GM20431 (cell line): ENCODE results near the gene USP8.

Experiments used
- in situ Hi-C: fragments of 300-500 bp; cut with MseI, MboI; formaldehyde crosslinking; loops from one replicate; pipeline ENCODE4 v1.15.0; 2020; ENCODE audit warnings: low sequenced_read_pairs; ENCODE audit not compliant: unreplicated experiment

Gene USP8

DNA sequence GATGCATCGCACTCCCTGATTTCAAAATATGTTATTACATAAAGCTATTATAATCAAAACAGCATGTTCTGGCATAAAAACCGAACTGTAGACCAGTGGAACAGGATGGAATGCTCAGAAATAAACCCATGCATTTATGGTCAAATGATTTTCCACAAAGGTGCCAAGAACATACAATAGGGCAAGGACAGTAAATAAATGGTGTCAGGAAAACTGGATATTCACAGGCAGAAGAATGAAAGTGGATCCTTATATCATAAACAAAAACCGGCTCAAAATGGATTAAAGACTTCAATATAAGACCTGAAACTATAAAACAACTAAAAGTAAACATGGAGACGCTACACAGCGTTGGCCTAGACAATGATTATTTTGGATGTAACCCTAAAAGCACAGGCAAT is 99.6 kb downstream of the USP8 start:
- in situ Hi-C loops = no loop called here

DNA sequence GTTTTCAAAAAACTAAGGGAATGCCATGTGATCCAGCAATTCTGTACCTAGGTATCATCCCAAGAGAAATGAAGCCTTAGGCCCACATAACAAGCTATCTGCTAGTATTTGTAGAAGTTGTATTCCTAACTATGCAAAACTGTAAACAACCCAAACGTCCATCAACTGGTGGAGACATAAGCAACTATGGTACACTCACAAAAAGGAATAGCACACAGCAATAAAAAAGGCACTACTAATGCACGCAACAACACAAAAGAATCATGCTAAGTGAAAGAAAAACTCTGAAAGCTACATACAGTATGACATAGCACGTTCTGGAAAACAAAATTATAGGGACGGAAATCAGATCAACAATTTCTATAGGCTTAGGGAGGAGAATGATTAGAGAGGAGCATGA is 107.0 kb downstream of the USP8 start:
- in situ Hi-C loops = no loop called here

DNA sequence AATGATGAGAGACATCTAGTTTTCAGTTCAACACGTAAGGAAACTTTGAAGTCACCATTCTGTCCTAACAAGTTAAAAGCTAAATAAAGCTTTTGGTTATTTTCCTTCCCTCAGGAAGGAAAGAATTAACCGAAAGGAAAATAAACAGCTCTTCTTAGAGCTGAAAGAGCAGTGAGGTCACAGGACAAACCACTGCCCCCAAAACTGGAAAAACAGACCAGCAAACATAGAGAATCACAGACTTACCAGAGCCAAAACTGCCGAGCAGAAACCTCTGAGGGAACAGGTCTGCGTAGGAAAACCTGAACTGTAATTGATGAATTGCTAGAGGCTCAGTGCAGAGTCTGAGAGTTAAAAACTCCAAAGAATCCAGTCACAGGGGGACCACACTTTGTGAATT is 107.6 kb downstream of the USP8 start:
- in situ Hi-C loops = no loop called here

DNA sequence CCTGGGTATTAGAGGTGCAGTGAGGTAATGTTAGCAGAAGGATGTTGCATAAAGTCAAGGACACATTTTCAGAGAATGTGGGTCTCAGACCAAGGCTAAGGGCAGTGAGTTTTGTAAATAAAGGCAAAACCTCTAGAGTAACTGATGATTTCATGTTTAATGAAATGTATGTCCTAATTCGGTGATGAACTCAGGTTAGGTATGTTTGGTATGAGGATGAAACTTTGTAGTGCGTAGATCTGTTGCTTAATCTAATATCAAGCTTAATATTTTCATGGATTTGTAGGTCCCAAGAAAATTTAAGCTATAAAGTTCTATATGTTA is 118.6 kb downstream of the USP8 start:
- in situ Hi-C loops = no loop called here

DNA sequence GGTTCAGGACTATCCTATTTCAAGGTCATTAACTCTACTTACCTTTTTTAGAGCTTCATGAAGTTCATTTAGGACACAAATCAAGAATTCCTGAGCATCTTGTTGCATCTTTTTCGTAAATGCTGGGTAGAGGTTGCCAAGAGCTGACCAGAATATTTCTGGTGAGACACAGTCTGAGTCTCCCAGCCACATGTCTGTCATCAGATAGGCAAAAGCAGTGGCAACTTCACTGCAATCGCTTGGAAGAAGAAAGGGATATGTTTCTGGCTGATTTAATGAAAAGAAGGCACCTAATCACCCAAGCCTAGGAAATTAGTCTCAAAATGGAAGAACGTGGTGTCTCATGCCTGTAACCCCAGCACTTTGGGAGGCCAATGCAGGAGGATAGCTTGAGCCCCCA is 119.4 kb downstream of the USP8 start:
- in situ Hi-C loops = no loop called here

DNA sequence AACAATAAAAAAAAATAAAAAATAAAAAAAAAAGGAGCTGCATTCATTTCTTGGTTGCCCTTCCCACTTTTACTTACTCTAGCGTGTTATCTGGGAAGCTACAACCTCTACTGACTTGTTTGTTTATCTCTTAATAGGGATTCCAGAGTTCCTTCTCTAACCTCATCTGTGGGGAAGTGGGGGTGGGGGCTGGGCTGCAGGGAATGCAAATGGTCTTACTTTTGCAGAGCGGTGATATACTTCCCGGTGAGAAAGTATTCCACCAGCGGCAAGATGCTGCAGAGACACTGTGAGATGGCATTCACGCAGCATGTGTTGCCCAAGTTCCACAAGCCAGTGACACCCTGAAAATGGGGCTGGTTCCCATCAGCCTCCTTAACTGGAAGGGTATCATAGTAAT is 120.2 kb downstream of the USP8 start:
- in situ Hi-C loops = no loop called here

DNA sequence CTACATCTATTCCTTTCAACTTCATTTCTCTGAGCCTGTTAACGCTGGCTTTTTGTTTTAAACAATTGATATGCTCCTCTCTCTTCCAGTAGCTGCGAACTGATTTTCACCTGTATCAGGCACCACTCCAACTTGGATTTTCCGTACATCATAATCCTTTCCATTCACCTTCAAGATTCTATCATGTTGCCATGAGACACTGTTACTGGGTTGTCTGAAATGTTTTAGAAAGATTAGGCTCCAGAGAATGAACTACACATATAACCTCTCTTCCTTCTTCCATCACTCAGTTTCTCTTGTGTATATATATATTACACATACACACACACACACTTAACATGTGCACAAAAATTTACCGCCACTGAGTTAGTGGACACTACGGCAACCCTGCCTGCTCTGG is 122.4 kb downstream of the USP8 start, which contains the start of gene USP50:
Gene USP50 (minus strand): TSS at position 101 of the 400 bp plus-strand sequence. CDS start 141 bp downstream, outside the sequence.
- in situ Hi-C loops = no loop called here

DNA sequence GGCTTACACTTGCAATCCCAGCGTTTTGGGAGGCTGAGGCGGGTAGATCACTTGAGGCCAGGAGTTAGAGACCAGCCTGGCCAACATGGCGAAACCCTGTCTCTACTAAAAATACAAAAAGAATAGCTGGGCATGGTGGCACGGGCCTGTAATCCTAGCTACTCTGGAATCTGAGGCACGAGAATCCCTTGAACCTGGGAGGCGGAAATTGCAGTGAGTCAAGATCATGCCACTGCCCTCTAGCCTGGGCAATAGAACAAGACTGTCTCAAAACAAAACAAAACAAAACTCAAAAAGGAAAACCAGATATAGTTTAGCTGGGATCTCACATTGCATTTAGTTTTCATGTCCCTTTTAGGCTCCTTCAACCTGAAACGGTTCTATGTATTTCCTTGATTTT is 125.1 kb downstream of the USP8 start:
- in situ Hi-C loops = no loop called here

DNA sequence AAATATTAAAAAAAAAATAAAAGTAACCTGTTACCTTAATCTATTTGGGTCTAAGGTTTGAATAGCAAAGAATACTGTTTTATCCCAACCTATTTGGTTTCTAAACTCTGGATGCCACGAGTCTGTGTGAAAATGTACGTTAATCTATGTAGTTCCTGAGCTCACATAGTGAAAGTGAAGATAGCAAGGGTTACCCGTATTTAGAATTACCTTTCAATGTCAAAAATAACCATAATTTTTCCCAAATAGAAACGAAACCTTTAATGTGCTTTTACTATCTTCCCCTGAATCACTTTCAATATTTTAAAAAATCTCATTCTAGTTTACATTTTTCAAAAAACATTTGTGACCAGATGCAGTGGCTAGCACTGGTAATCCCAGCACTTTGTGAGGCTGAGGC is 128.0 kb downstream of the USP8 start:
- in situ Hi-C loops = no loop called here

DNA sequence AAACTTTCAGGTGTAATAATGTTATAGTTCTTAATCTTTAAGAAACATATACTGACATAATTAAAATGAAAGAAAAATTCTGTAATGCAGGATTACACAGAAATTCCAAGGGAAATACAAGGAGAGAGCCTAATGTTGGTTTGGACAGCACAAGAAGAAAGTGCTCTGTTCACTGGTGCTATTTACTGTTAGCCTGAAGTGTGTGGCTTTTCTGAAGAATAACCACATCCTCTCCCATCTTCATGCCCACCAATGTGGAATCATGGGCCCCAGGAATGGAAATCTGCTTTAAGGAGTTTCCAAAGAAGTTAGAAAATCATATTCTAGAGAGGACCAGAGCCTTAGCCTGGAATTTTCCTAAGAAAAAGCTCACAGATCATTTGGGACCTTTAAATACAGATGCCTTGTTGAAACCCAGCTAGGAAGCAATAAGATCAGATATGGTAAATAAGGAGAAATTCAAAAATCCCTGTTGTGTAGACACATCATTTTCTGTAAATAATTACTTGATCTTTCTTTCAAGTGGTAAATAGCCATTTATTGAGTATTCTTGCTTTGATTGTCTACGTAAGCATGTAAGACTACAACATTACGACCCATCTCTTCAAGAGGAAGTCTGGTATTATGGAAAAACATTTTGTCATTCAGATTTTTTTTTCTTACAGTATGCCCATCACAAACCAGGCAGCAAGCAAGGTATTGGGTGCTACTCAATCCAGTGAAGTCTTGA is 132.6 kb downstream of the USP8 start:
- in situ Hi-C loops = no loop called here

DNA sequence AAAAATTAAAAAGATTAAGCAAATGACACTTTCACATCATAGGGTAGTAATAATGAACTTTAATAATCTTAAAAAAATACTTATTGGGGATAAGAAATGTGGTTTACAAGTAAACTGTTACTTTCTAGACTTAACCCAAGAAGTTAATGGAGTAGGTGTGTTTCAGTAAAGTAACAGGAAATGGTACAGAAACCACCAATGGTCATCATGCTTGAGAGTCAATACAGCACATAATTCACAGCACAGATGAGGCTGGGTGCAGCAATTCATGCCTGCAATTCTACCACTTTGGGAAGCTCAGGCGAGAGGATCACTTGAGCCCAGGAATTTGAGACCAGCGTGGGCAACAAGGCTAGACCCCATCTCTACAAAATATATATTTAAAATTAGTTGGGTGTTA is 133.8 kb downstream of the USP8 start:
- in situ Hi-C loops = no loop called here

DNA sequence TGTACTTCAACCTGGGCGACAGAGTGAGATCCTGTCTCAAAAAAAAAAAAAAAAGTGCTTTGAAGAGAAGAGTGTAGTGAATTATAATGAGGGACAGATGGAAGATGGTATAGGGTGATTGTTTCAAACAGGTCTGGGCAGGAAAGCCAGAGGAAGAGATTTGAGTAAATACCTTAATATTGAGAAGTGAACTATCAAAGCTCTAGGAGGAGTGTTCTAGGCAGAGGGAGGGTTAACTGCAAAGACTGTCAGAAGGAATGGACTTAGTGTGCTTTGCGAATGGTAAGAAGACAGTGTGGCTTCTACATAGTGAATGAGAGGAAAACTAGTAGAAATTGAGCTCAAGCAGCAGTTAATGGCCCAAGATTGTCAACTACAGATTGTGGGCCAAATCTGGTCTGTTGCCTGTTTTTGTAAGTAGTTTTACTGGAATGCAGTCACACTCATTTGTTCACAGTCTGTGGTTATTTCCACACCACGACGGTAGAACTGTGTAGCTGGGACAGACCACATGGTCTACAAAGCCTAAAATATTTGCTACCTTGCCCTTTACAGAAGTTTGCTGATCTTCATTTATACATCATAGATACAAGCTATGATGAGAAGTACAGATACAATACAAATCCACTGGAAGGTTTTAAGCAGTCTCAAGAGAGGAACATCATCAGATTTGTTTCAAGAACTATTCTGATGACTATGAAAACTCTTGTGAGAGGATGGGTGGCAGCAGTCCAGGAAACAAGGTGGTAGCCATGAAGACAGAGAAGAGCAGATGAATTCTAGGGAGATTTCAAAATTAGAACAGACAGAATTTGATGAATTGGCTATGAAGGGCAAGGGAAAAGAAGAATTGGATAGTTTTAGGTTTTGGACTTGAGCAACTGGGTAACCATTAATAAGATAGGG is 138.8 kb downstream of the USP8 start:
- in situ Hi-C loops = no loop called here

DNA sequence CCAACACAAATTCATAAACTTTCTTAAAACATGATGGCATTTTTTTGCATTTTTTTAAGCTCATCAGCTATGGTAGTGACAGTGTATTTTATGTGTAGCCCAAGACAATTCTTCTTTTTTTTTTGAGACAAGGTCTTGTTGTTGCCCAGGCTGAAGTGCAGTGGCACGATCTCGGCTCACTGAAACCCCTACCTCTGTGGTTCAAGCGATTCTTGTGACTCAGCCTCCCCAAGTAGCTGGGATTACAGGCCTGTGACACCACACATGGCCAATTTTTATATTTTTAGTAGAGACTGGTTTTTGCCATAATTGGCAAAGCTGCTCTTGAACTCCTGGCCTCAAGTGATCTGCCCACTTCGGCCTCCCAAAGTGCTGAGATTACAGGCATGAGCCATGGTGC is 139.6 kb downstream of the USP8 start:
- in situ Hi-C loops = no loop called here
